Activated CD4-positive, alpha-beta T cell treated with anti-CD3 and anti-CD28 coated beads, Interleukin-2, amount 10 ng/mL, durations not matched to agents 7 days and 5 days (primary cell): ENCODE data around the gene BBS2. TPM values are rescaled to one million over a fixed set of nuclear protein-coding genes. Genes with fewer than 3 reads are reported as not detected.
A peak's percentile ranks its signal among the peaks of the same experiment; 100 is the strongest.
"Not testable (repeated sequence)": the region's sequence is repeated elsewhere in the genome, so short reads cannot be mapped to it uniquely, and the experiment has no call there.

Experiments
- CTCF ChIA-PET: fragments of 350-600 bp; sonication (Branson Sonifier 250); formaldehyde crosslinking; loops from one replicate; lab custom pipeline; 2021; ENCODE audit warnings: antibody characterized with exemption; lab: Charles Lee
- POLR2A ChIA-PET: fragments of 350-600 bp; sonication (Branson Sonifier 250); formaldehyde crosslinking; loops from one replicate; lab custom pipeline; 2021; ENCODE audit warnings: antibody characterized with exemption; lab: Charles Lee
- DNase-seq: peaks from one replicate; pipeline ENCODE4 v3.0.0-alpha.2; 2020
- H3K27ac Mint-ChIP-seq: one replicate; pipeline ENCODE4 v1.8.0; 2021; ENCODE audit warnings: mild to moderate bottlenecking, moderate library complexity, mixed read lengths
- H3K27me3 Mint-ChIP-seq: one replicate; pipeline ENCODE4 v1.8.0; 2021; ENCODE audit warnings: mixed read lengths
- H3K36me3 Mint-ChIP-seq: one replicate; pipeline ENCODE4 v1.8.0; 2021; ENCODE audit warnings: low read depth, mixed read lengths
- H3K4me1 Mint-ChIP-seq: one replicate; pipeline ENCODE4 v1.8.0; 2021; ENCODE audit warnings: mixed read lengths
- H3K4me3 Mint-ChIP-seq: one replicate; pipeline ENCODE4 v1.8.0; 2021; ENCODE audit warnings: mild to moderate bottlenecking, moderate library complexity, mixed read lengths
- H3K9me3 Mint-ChIP-seq: one replicate; pipeline ENCODE4 v1.8.0; 2021; ENCODE audit warnings: mixed read lengths
- total RNA-seq, 2 experiments: library from RNA; stranded (reverse); gene quantifications; one replicate each; pipeline ENCODE4 v1.2.3, GENCODE V29; 2021

The BBS2 gene
- total RNA-seq, 2 experiments from 2014 or later: 16.7 to 21.5 TPM

DNA sequence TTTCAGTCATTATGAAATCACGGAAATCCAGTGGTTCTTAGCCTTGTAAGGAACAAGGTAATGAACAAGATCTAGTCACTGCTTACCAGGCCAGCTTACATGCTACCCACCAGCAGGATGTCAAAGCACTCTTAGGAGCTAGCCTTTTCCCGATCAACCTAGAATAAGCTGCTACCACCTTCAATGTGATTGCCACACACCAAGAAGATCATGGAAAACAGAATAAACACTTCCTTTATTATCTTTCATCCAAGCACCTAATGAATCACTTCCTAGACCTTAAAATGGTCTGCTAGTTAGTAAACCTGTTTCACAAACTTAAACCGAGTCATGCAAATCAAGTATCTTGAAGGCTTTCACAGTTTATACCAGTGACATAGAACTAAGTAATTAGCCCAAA is 5.0 kb downstream of the BBS2 start:
- Mint-ChIP-seq H3K27me3 (no peaks in the 10 kb centered on the region), H3K27ac (no peak overlapping the region), H3K9me3 (no peaks in the 10 kb centered on the region), H3K36me3 (peaks cover 6% of the 10 kb centered on the region), H3K4me3 (no peak overlapping the region), H3K4me1 (peaks cover 12% of the 10 kb centered on the region)
- CTCF ChIA-PET: interaction anchor here (3.4 kb wide), 1 partner anchor 187 kb away, joined by 17 read pairs; no protein-coding TSS in a partner anchor
- POLR2A ChIA-PET: no interaction called here
- DNase-seq: no peak

DNA sequence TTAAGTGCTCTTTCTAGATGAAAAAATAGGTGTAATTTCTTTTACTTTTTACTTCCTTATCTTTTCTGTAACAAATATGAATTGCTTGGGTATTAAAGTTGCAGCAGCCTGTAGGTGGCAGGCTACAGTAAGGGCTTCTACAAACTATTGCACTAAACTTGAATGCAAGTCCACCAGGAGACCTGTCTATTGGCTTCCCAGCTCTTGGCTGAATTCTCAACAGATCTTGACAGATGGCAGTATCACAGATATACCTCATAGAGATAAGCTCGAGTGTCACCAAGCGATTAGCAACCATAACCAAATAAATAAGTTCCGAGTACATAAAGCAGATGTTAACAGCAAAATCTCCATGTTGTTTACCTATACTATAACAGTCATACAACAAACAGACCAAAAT is 5.9 kb downstream of the BBS2 start:
- peak; percentile 62 for DNase-seq

GRCh38 chr16:56513091-56513490 is 6.7 kb downstream of the BBS2 start:
- no peaks in the 10 kb centered on the region for H3K27me3 Mint-ChIP-seq
- H3K27ac Mint-ChIP-seq: no peak overlapping the region
- peaks cover 6% of the 10 kb centered on the region for H3K36me3 Mint-ChIP-seq
- DNase-seq: no peak
- no peaks in the 10 kb centered on the region for H3K9me3 Mint-ChIP-seq
- no peak overlapping the region for H3K4me3 Mint-ChIP-seq
- peaks cover 6% of the 10 kb centered on the region for H3K4me1 Mint-ChIP-seq
- ChIA-PET POLR2A (no interaction called here), CTCF (interaction anchor here (1.1 to 3.4 kb wide), 2 partner anchors 91 to 188 kb away, joined by 3 to 17 read pairs; no protein-coding TSS in a partner anchor)

More for the DNA sequence above, 5.9 kb downstream of the BBS2 start:
- Mint-ChIP-seq H3K27ac (no peak overlapping the region), H3K4me1 (peaks cover 10% of the 10 kb centered on the region), H3K4me3 (no peak overlapping the region), H3K9me3 (no peaks in the 10 kb centered on the region), H3K27me3 (no peaks in the 10 kb centered on the region), H3K36me3 (peaks cover 6% of the 10 kb centered on the region)
- CTCF ChIA-PET: interaction anchor here (0.8 to 3.4 kb wide), 3 partner anchors 90 to 187 kb away, joined by 3 to 17 read pairs (median 3); no protein-coding TSS in a partner anchor
- POLR2A ChIA-PET: no interaction called here

- H3K4me1 Mint-ChIP-seq: peaks cover 6% of the 10 kb centered on the region
- H3K4me3 Mint-ChIP-seq: no peak overlapping the region
- no peak overlapping the region for H3K27ac Mint-ChIP-seq
- no peak for DNase-seq
- POLR2A ChIA-PET: no interaction called here
- H3K36me3 Mint-ChIP-seq: peaks cover 9% of the 10 kb centered on the region
- no peaks in the 10 kb centered on the region for H3K9me3 Mint-ChIP-seq
- CTCF ChIA-PET: interaction anchor here (3.4 kb wide), 1 partner anchor 189 kb away, joined by 17 read pairs; no protein-coding TSS in a partner anchor
- H3K27me3 Mint-ChIP-seq: no peaks in the 10 kb centered on the region
These were observed 7.8 kb downstream of the BBS2 start for GRCh38 chr16:56512025-56512424.

DNA sequence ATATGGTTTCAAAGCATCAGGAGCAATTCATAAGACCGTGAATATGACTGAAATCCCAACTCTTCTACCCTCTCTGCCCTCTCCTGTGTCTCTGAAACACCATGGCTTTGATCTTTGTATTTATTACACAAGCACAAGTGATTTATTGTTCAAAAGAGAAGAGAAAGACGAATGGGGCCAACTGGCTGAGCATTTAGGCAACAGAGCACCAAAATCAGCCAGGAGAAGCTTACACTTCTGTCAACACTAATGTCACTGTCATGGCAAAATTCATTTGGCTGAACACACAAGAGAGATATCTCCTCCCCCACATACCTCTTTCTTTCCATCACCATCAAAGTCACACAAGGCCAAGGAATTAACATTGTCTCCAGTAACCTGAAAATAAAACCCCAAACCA is 9.3 kb downstream of the BBS2 start:
- H3K4me3 Mint-ChIP-seq: no peak overlapping the region
- H3K4me1 Mint-ChIP-seq: peaks cover 6% of the 10 kb centered on the region
- POLR2A ChIA-PET: no interaction called here
- no peaks in the 10 kb centered on the region for H3K9me3 Mint-ChIP-seq
- H3K27ac Mint-ChIP-seq: no peak overlapping the region
- DNase-seq: no peak
- no peaks in the 10 kb centered on the region for H3K27me3 Mint-ChIP-seq
- peaks cover 14% of the 10 kb centered on the region for H3K36me3 Mint-ChIP-seq
- CTCF ChIA-PET: interaction anchor here (1.1 kb wide), 1 partner anchor 21 kb away, joined by 3 read pairs; no protein-coding TSS in a partner anchor

DNA sequence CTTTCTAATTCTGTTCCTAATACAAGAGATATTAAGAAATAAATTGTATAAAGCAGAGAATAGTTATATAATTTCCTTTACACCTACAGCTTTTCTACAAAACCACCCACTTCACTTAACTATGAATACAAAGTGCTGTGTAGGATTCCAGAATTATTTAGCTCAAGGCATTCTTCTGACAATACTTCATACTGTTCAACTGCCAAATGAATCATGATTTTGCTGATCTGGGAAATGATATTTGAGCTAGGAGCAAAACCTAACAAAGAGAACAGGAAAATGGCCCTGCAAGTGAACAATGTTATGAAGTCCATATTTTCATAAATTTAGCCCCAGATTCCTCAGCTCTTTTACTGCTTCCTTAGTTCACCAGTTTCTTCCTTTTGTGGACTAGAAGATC is 12.9 kb downstream of the BBS2 start:
- no peaks in the 10 kb centered on the region for H3K9me3 Mint-ChIP-seq
- ChIA-PET POLR2A (no interaction called here), CTCF (interaction anchor here (1.5 to 2.0 kb wide), 2 partner anchors 10 to 11 kb away, joined by 4 to 7 read pairs; no protein-coding TSS in a partner anchor)
- no peaks in the 10 kb centered on the region for H3K27me3 Mint-ChIP-seq
- H3K36me3 Mint-ChIP-seq: peaks cover 15% of the 10 kb centered on the region
- DNase-seq: no peak
- H3K27ac Mint-ChIP-seq: no peak overlapping the region
- no peak overlapping the region for H3K4me3 Mint-ChIP-seq
- H3K4me1 Mint-ChIP-seq: no peaks in the 10 kb centered on the region

- no peak for DNase-seq
- ChIA-PET CTCF (interaction anchor here (0.7 to 1.5 kb wide), 3 partner anchors 8 to 379 kb away, joined by 3 to 4 read pairs (median 3); no protein-coding TSS in a partner anchor), POLR2A (no interaction called here)
- H3K27me3 Mint-ChIP-seq: no peaks in the 10 kb centered on the region
- peaks cover 15% of the 10 kb centered on the region for H3K36me3 Mint-ChIP-seq
- H3K9me3 Mint-ChIP-seq: no peaks in the 10 kb centered on the region
- no peak overlapping the region for H3K27ac Mint-ChIP-seq
- H3K4me1 Mint-ChIP-seq: no peaks in the 10 kb centered on the region
- H3K4me3 Mint-ChIP-seq: no peak overlapping the region
These were observed 14.6 kb downstream of the BBS2 start for GRCh38 chr16:56505181-56505580.

GRCh38 chr16:56493815-56494214 is 26.0 kb downstream of the BBS2 start:
- Mint-ChIP-seq H3K9me3 (no peaks in the 10 kb centered on the region), H3K4me3 (no peak overlapping the region), H3K4me1 (no peaks in the 10 kb centered on the region), H3K36me3 (peaks cover 16% of the 10 kb centered on the region), H3K27me3 (no peaks in the 10 kb centered on the region), H3K27ac (no peak overlapping the region)
- no peak for DNase-seq
- POLR2A ChIA-PET: no interaction called here
- CTCF ChIA-PET: interaction anchor here (0.6 kb wide), 1 partner anchor 27 kb away, joined by 3 read pairs; no protein-coding TSS in a partner anchor

DNA sequence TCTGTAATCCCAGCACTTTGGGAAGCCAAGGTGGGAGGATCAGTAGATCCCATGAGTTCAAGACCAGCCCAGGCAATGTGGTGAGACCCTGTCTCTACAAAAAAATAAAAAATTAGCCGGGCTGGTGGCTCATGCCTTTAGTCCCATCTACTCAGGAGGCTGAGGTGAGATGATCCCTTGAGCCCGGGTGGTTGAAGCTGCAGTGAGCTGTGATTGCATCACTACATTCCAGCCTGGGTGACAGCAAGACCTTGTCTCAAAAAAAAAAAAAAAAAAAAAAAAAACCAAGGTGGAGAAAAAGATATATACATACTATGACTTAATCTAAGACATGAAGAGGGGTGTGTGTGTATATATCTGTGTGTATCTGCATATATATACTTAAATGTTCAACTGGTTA is 26.7 kb downstream of the BBS2 start:
- Mint-ChIP-seq H3K27me3 (no peaks in the 10 kb centered on the region), H3K4me1 (no peaks in the 10 kb centered on the region), H3K36me3 (peaks cover 12% of the 10 kb centered on the region), H3K4me3 (no peak overlapping the region), H3K27ac (no peak overlapping the region), H3K9me3 (no peaks in the 10 kb centered on the region)
- POLR2A ChIA-PET: no interaction called here
- DNase-seq: no peak
- CTCF ChIA-PET: no interaction called here

DNA sequence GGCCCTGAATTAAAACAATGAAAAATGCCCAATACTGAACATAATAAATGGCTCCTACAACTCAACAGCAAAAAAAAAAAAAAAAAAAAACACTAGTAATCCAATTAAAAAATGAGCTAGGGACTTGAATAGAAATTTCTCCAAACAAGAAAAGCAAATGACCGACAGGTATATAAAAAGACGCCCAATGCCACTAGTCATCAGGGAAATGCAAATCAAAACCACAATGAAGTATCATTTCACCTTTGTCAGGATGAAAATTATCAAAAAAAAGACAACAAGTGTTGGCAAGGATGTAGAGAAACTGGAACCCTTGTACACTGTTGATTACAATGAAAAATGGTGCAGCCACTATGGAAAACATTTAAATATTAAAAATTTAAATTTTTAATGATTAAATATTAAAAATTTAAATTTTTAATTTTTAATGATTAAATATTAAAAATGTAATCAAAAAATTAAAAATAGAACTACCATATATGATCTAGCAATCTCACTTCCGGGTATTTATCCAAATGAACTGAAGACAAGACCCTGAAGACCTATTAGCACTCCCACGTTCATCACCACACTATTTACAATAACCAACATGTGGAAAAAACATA is 28.1 kb downstream of the BBS2 start:
- ChIA-PET POLR2A (no interaction called here), CTCF (interaction anchor here (0.7 kb wide), 1 partner anchor 21 kb away, joined by 3 read pairs; no protein-coding TSS in a partner anchor)
- no peak overlapping the region for H3K27ac Mint-ChIP-seq
- no peak for DNase-seq
- peaks cover 5% of the 10 kb centered on the region for H3K36me3 Mint-ChIP-seq
- H3K4me3 Mint-ChIP-seq: no peak overlapping the region
- no peaks in the 10 kb centered on the region for H3K9me3 Mint-ChIP-seq
- no peaks in the 10 kb centered on the region for H3K4me1 Mint-ChIP-seq
- H3K27me3 Mint-ChIP-seq: no peaks in the 10 kb centered on the region

DNA sequence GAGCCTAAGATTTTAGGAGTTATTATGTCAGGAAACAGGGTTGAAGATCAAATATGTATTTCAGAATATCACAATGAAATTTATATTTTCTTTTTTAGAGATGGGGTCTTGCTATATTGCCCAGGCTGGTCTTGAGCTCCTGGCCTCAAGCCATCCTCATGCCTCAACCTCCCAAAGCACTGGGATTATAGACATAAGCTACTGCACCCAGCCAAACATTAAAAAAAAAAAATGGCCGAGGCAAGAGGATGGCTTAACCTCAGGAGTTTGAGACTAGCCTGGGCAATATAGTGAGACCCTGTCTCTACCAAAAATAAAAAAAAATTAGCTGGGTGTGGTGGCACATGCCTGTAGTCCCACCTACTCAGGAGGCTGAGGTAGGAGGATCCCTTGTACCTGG is 31.0 kb downstream of the BBS2 start:
- H3K36me3 Mint-ChIP-seq, H3K27me3 Mint-ChIP-seq, H3K4me3 Mint-ChIP-seq, POLR2A ChIA-PET, DNase-seq, H3K4me1 Mint-ChIP-seq, H3K27ac Mint-ChIP-seq, H3K9me3 Mint-ChIP-seq: not testable (repeated sequence)
- CTCF ChIA-PET: interaction anchor here (1.3 kb wide), 1 partner anchor 21 kb away, joined by 3 read pairs; no protein-coding TSS in a partner anchor

GRCh38 chr16:56488035-56488434 is 31.8 kb downstream of the BBS2 start:
- POLR2A ChIA-PET: no interaction called here
- no peak overlapping the region for H3K4me3 Mint-ChIP-seq
- no peak for DNase-seq
- H3K27me3 Mint-ChIP-seq: no peaks in the 10 kb centered on the region
- H3K9me3 Mint-ChIP-seq: no peaks in the 10 kb centered on the region
- H3K27ac Mint-ChIP-seq: no peak overlapping the region
- no peaks in the 10 kb centered on the region for H3K4me1 Mint-ChIP-seq
- CTCF ChIA-PET: no interaction called here
- peaks cover 5% of the 10 kb centered on the region for H3K36me3 Mint-ChIP-seq

- Mint-ChIP-seq H3K27me3 (no peaks in the 10 kb centered on the region), H3K9me3 (no peaks in the 10 kb centered on the region), H3K36me3 (peaks cover 17% of the 10 kb centered on the region), H3K4me1 (no peaks in the 10 kb centered on the region), H3K4me3 (no peak overlapping the region), H3K27ac (no peak overlapping the region)
- POLR2A ChIA-PET: no interaction called here
- no peak for DNase-seq
- CTCF ChIA-PET: interaction anchor here (0.6 to 1.3 kb wide), 2 partner anchors 11 to 258 kb away, joined by 4 read pairs; no protein-coding TSS in a partner anchor
These were observed 36.4 kb downstream of the BBS2 start for GRCh38 chr16:56483394-56483793.
